GM12891 (cell line): ENCODE results near the gene HDAC8.

Source experiments
- PAX5 ChIP-seq: IDR thresholded peaks from 2 replicates; pipeline ENCODE4 v1.6.1; 2011; ENCODE audit warnings: low read length, moderate library complexity, mild to moderate bottlenecking; ENCODE audit not compliant: insufficient read depth, severe bottlenecking
- POLR2A ChIP-seq: IDR thresholded peaks from 2 replicates; pipeline ENCODE4 v1.6.1; 2011; ENCODE audit warnings: low read depth, low read length, control low read depth
- POLR2AphosphoS5 ChIP-seq: IDR thresholded peaks from 2 replicates; pipeline ENCODE4 v1.6.1; 2011; ENCODE audit warnings: low read depth, low read length, control low read depth
- POU2F2 ChIP-seq: IDR thresholded peaks from 2 replicates; pipeline ENCODE4 v1.6.1; 2011; ENCODE audit warnings: low read depth, mild to moderate bottlenecking, control low read depth, low read length, moderate library complexity
- SPI1 ChIP-seq: IDR thresholded peaks from 2 replicates; pipeline ENCODE4 v1.6.1; 2011; ENCODE audit warnings: low read depth, low read length, control low read depth
- TAF1 ChIP-seq: IDR thresholded peaks from 2 replicates; pipeline ENCODE4 v1.6.1; 2011; ENCODE audit warnings: low read depth, low read length, control low read depth

GRCh38 chrX:72396117-72396516, 176.5 kb downstream of the HDAC8 start:
- TF ChIP-seq POLR2AphosphoS5 (no peak), POLR2A (no peak), POU2F2 (no peak), TAF1 (no peak), SPI1 (no peak), PAX5 (no peak)
